HUES6 (cell line): Measurements from ENCODE around the gene HIPK4.
"Not testable (repeated sequence)": the region's sequence is repeated elsewhere in the genome, so short reads cannot be mapped to it uniquely, and the experiment has no call there.

Source experiments
- H3K27ac ChIP-seq: 2 replicates; pipeline ENCODE4 v1.7.0; 2013; ENCODE audit warnings: low read depth, mild to moderate bottlenecking, low read length, inconsistent platforms
- H3K27me3 ChIP-seq: 2 replicates; pipeline ENCODE4 v1.6.1; 2013; ENCODE audit warnings: low read length; ENCODE audit not compliant: control insufficient read depth, insufficient read depth
- H3K36me3 ChIP-seq: 2 replicates; pipeline ENCODE4 v1.6.1; 2013; ENCODE audit warnings: low read length; ENCODE audit not compliant: control insufficient read depth, insufficient read depth
- H3K4me1 ChIP-seq: 2 replicates; pipeline ENCODE4 v1.6.1; 2013; ENCODE audit warnings: low read length; ENCODE audit not compliant: control insufficient read depth, insufficient read depth
- H3K4me3 ChIP-seq: 2 replicates; pipeline ENCODE4 v1.5.1; 2013; ENCODE audit warnings: low read depth, low read length
- H3K9ac ChIP-seq: one replicate; pipeline ENCODE4 v1.6.1; 2013; ENCODE audit warnings: mild to moderate bottlenecking, low read length
- H3K9me3 ChIP-seq: 2 replicates; pipeline ENCODE4 v1.6.1; 2013; ENCODE audit warnings: low read depth, low read length; ENCODE audit not compliant: control insufficient read depth, insufficient read depth

Gene HIPK4

DNA sequence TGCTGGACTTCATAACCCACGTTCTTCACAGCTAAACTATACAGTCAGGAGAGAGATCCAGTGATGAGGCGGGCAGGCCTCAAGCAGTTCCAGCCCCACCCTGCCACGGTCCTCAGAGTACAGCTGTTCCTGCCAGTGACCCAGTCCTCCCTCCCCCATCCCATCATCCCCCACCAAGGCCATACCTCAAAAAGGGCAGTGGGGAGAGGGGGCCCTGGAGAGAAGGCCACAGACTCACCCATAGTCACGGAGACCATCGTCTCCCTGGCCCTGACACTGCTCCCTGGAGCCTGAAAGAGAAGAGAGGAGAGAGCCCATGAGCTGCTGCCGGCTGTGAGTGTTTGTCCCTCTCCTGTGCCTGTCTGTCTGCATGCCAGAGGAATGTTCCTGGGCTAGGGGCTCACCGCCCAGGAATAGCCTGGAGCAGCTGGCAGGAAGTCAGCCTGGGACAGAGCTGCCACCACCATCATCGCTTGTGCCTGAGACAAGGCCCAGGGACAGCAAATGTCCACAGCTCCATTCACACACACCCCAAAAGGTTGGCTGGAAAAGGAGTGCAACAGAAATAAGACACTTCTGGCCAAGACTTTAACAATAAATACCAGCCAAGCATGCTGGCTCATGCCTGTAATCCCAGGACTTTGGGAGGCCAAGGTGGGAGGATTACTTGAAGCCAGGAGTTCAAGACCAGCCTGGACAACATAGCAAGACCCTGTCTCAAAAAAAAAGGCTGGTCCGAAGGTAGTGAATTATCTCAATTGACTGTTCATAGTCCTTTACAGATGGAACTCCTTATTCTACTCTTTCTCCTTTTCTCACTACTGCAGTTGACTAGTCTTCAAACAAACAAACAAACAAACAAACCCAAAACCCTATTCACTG is 48.1 kb downstream of the HIPK4 start:
- Histone ChIP-seq H3K4me3 (no peak overlapping the region), H3K36me3 (peaks cover 12% of the 10 kb centered on the region), H3K9me3 (no peaks in the 10 kb centered on the region), H3K4me1 (no peaks in the 10 kb centered on the region), H3K27me3 (no peaks in the 10 kb centered on the region), H3K27ac (no peak overlapping the region), H3K9ac (no peak overlapping the region)

DNA sequence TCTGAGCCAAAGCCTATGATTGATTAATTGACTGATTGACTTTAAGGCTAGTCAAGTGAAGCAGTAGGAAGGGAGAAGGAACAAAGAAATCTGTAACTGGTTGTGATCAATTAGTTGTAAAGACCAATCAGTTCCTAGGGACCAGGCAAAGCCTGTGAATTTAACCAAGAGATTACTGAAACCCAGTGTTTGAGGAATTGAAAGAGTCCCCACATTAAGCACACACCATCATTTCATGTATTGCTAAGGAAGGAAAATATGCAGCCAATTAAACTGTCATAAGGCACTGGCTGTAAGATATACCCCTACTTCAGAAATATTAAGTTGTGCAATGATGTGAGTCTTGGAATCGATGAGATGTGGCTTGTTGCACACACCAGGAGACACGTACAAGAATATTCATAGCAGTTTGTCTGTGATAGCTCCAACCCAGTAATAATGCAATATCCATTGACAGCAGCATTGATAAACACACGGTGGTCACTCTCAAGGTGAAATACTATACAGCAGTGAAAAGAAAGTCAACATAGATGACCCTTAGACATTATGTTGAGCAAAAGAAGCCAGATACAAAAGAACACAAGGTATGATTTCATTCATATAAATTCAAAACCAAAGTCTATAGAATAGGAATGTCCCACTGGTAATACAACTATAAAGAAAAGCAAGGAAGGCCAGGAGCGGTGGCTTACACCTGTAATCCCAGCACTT is 50.8 kb downstream of the HIPK4 start:
- Histone ChIP-seq H3K9ac (no peak overlapping the region), H3K4me3 (no peak overlapping the region), H3K27ac (no peak overlapping the region), H3K4me1 (no peaks in the 10 kb centered on the region), H3K27me3 (no peaks in the 10 kb centered on the region), H3K9me3 (no peaks in the 10 kb centered on the region), H3K36me3 (peaks cover 30% of the 10 kb centered on the region)

DNA sequence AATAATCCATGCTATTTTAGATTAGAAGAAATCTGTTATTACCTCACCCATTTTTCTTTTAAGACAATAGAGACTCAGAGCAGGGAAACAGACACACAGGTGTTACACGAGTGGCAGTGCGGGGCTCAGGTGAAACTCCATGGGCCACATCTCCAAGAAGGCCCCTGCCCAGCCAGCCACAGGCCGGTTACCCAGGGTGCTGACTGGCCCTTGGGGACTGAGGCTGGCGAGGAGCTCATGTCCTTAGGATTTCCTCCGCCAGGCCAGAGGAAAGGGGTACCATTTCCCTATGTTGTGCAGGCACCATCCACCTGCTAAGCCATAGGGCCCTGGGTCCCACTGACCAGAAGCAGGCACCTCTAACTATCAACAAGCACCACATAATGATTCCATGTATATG is 52.4 kb downstream of the HIPK4 start:
- H3K9ac ChIP-seq = no peak overlapping the region
- H3K9me3 ChIP-seq = no peaks in the 10 kb centered on the region
- no peaks in the 10 kb centered on the region for H3K27me3 ChIP-seq
- H3K4me1 ChIP-seq = no peaks in the 10 kb centered on the region
- H3K27ac ChIP-seq = no peak overlapping the region
- H3K36me3 ChIP-seq = peaks cover 42% of the 10 kb centered on the region
- H3K4me3 ChIP-seq = no peak overlapping the region

DNA sequence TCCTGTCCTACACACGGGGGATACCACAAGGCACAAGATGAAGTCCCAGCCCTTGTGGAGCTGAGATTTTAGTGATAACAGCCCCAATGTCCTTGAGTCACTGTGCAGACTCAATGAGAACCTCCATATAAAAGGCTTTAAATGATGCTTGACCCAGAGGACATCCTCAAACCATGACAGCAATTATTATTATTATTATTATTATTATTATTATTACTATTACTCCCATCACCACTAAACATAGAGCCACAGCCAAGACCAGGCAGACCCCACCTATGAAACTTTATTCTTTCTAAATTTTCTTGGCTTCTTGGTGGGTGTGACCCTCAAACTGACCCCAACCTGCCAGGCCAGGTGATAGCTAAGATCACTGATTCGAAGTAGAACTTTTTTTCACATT is 52.9 kb downstream of the HIPK4 start:
- peaks cover 46% of the 10 kb centered on the region for H3K36me3 ChIP-seq
- no peak overlapping the region for H3K9ac ChIP-seq
- no peaks in the 10 kb centered on the region for H3K27me3 ChIP-seq

DNA sequence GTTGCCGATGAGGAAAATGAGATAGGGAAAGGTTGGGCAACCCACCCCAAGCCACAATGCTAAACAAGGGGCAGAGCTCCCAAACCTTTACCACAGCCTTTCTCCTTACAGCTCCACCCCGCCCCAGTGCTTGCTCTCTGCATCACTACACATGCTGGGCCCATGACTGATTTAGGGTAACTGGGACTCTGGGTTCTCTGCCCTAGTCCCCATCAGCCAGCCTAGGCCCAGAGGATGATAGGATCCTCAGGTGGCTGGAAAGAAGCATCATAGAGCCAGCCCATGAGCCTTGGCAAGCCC is 53.4 kb downstream of the HIPK4 start:
- H3K27ac ChIP-seq = no peak overlapping the region
- H3K9me3 ChIP-seq = no peaks in the 10 kb centered on the region
- peaks cover 49% of the 10 kb centered on the region for H3K36me3 ChIP-seq
- H3K27me3 ChIP-seq = no peaks in the 10 kb centered on the region
- H3K4me1 ChIP-seq = no peaks in the 10 kb centered on the region
- H3K4me3 ChIP-seq = no peak overlapping the region
- no peak overlapping the region for H3K9ac ChIP-seq

More for the DNA sequence above, 52.9 kb downstream of the HIPK4 start:
- Histone ChIP-seq H3K4me1 (no peaks in the 10 kb centered on the region), H3K9me3 (no peaks in the 10 kb centered on the region), H3K27ac (no peak overlapping the region), H3K4me3 (no peak overlapping the region)

DNA sequence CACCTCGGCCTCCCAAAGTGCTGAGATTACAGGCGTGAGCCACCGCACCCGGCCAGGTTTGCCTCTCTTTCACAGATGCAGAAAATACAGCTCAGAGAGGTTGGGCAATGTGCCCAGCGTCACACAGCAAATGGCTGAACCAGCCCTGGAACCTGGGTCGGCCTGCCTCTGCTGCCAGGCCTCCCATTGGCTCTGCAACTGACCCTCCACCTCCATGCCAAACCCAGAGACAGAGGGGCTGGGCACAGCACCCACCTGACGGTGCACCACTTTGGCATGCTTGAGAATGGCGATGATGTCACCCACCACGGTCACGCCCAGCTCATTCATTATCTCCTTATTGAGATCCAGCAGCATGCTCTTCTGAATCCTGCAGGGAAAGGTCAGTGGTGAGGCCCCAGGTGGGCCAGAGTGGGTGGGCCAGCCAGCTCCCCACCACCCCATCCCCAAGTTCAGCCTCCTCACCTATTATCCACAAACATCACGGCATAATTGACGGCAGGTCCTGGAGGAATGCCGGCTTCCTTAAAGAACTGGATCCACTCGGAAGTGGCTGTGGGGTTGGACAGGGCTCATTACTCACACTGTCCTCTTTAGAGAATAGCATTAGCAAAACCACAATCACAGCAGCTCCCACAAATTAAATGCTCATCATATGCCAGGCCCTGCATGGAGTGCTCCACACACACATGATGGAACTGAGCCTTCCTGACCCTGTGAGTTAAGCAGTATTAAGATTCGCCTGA is 54.0 kb downstream of the HIPK4 start:
- Histone ChIP-seq H3K4me3 (no peak overlapping the region), H3K27me3 (no peaks in the 10 kb centered on the region), H3K4me1 (no peaks in the 10 kb centered on the region), H3K36me3 (peaks cover 50% of the 10 kb centered on the region), H3K9me3 (no peaks in the 10 kb centered on the region), H3K27ac (no peak overlapping the region), H3K9ac (no peak overlapping the region)

DNA sequence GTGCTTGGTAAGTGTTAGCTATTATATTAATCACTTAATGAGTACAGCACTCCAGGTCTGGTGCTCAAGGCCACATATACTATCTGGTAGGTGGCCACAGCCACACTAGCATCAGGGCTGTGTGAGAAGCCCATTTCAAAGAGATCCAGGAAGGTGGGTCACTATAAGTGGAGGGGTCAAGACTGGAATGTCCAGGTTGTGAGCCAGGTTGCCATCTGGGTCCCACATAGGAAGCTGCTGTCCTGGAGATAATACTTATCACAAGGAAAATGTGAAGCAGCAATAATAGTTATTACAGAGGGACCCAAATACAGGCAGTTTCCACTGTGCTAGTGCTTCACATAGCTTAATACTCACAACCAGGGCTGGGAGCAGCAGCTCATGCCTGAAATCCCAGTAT is 54.9 kb downstream of the HIPK4 start:
- Histone ChIP-seq H3K27ac (no peak overlapping the region), H3K36me3 (peaks cover 56% of the 10 kb centered on the region), H3K4me3 (no peak overlapping the region)

DNA sequence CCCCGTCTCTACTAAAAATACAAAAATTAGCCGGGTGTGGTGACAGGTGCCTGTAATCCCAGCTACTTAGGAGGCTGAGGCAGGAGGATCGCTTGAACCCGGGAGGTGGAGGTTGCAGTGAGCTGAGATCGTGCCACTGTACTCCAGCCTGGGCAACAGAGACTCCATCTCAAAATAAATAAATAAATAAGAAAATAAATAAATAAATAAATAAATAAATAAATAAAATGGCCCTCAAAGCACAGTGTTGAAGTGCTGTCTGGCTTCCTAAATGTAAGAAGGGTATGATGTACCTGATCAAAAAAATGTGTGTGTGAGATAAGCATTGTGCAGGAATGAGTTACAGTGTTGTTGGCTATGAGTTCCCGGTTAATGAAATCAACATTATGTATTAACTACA is 56.9 kb downstream of the HIPK4 start:
- peaks cover 60% of the 10 kb centered on the region for H3K36me3 ChIP-seq
- H3K27me3 ChIP-seq, H3K9me3 ChIP-seq, H3K4me1 ChIP-seq, H3K9ac ChIP-seq, H3K27ac ChIP-seq, H3K4me3 ChIP-seq: not testable (repeated sequence)

More for the DNA sequence above, 54.9 kb downstream of the HIPK4 start:
- Histone ChIP-seq H3K27me3 (no peaks in the 10 kb centered on the region), H3K9ac (no peak overlapping the region), H3K9me3 (no peaks in the 10 kb centered on the region), H3K4me1 (no peaks in the 10 kb centered on the region)

DNA sequence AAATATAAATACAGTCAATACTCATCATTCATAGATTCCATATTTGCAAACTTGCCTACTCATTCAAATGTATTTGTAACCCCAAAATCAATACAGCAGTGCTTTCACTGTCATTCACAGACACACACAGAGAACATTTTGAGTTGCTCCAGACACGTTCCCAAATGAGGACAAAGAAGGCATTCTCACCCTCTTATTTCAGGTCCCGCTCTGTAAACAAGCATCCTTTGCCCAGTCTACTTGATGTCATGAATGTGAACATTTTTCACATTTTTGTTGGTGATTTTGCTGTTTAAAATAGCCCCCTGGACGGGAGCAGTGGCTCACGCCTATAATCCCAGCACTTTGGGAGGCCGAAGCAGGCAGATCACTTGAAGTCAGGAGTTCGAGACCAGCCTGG is 57.3 kb downstream of the HIPK4 start:
- Histone ChIP-seq H3K36me3 (peaks cover 64% of the 10 kb centered on the region), H3K9me3 (no peaks in the 10 kb centered on the region)

DNA sequence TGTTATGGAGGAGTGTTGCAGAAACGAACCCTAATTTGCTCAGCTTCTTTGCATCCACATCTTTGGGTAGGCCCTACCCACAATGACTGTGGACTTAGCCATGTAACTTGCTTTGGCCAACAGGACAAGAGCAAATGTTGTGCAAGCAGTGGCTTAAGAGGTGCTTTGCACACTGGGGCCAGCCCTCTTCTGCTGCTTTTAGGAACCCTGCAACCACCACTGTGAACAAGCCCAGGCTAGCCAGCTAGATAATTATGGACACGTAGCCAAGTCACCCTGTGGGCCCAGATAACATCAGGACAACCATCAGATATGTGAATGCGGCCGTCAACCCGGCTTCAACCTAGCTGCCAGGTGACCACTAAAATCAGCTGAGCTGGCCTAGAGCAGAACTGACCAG is 58.9 kb downstream of the HIPK4 start:
- Histone ChIP-seq H3K4me1 (0 out of 2 replicates have a peak, but pooled peaks cover 3% of the 10 kb centered on the region), H3K36me3 (peaks cover 72% of the 10 kb centered on the region), H3K9ac (no peak overlapping the region), H3K27me3 (no peaks in the 10 kb centered on the region), H3K27ac (no peak overlapping the region), H3K9me3 (no peaks in the 10 kb centered on the region), H3K4me3 (no peak overlapping the region)

More for the DNA sequence above, 57.3 kb downstream of the HIPK4 start:
- Histone ChIP-seq H3K4me3 (no peak overlapping the region), H3K4me1 (0 out of 2 replicates have a peak, but pooled peaks cover 3% of the 10 kb centered on the region), H3K9ac (no peak overlapping the region), H3K27me3 (no peaks in the 10 kb centered on the region), H3K27ac (no peak overlapping the region)
